Middle frontal gyrus (tissue), 1 donor: ENCODE results near the gene ANKIB1.

ENCODE experiments used
- DNase-seq: peaks from one replicate; pipeline ENCODE4 v3.0.0-alpha.2; 2015; ENCODE audit warnings: low spot score; ENCODE audit errors: extremely low spot score

ANKIB1 gene

DNA sequence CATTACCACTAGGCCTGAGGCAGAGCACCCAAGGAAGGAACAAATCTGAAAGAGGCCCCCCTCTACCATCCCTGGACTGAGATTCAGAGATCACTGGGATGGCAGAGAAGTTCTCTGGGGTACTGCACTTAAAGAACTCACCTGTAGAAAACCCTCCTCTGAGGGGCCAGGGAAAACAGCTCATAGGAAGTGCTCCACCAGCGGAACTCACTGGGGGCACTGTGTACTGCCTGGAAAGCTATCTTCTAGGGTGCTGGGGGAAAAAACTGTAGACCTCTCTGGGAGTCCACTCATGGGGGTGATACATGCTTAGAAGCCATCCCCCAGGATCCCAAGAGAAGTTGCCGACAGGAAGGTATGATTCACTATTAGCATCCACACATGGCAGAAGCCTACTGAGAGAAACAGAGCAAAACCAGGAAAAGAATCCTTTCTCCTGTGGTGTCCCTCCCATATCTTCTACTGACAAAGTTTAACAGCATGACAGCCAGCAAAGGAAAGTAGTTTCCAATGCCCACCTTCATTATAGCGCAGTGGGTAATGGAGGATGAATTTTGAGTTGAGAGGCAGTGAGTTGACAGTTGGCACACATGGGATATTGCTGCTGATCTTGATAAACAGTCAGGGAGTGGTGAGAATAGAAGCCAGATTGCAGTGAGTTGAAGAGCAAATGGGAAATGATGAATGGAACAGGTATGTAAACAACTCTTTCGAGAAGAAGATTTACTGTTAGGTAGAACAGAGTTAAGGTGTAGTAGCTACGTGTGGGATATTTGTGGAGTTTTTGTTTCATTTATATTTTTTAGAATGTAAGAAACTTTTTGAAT lies 20.9 kb downstream of the ANKIB1 start:
- DNase-seq = no peak

- DNase-seq = no peak
These were observed 23.1 kb downstream of the ANKIB1 start for GRCh38 chr7:92268921-92269320.

DNA sequence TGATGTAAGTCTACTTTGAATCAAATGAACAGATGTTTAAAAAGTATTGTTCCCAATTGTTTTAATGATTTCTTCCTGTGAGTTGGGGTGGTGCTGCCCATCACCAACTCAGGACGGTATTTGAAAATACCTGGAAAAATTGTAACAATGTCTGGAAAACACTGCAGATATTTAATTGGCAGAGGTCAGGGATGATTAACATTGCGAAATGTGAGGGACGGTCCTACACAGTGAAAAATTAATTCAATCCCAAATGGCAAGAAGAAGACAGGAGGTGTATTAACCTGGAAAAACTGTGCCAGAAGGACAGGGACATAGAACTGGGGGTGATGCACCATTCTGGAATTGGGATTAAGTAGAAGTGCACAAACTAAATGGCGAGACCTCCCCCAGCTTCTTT lies 29.6 kb downstream of the ANKIB1 start:
- DNase-seq = no peak

GRCh38 chr7:92276460-92276864 lies 30.7 kb downstream of the ANKIB1 start:
- no peak for DNase-seq

DNA sequence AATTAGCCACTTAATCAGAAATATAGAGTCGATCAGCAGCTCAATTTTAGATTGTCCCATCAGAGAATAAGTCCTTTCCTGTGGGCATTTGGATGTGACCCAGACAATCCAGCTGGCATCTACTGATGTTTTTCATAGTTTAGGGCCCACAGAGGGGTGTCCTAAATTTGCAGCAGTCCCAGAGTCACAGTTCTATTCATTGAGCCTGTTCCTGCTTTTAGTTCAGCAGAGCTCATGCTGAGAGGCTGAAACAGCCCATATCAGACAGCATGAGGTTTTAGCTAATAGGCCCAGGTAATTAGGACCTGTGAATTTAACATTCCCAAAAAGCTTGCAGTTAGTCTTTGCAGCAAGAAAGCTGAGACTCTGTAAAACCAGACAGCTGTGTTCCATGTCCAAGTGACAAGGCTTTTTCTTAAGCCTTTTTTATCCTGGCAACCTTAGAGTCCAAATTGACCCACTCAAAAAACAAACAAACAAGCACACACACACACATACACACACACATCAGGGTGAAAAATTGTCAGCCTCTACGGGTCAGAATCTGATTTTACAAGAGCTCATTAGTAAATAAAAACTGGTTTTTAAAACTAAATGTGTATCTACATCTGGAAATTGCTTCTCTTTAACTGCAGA lies 33.7 kb downstream of the ANKIB1 start:
- DNase-seq = no peak

DNA sequence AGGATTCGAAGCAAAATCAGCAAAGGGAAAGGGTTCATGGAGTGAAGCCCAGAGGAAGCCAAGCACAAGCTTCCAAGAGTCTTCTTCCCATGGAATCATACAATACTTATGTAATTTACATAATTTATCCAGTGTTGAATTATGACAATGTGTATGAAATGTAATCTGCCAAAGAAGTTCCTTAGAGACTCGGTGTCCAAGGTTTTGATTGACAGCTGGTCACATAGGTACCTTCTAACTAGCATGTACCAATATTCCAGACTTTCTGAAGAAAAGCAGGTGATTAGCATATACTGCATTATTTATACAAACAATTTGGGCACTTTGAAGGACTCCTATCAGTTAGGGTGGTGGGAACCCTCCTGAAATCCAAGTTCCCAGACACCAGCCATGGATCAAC lies 35.3 kb downstream of the ANKIB1 start:
- no peak for DNase-seq

DNA sequence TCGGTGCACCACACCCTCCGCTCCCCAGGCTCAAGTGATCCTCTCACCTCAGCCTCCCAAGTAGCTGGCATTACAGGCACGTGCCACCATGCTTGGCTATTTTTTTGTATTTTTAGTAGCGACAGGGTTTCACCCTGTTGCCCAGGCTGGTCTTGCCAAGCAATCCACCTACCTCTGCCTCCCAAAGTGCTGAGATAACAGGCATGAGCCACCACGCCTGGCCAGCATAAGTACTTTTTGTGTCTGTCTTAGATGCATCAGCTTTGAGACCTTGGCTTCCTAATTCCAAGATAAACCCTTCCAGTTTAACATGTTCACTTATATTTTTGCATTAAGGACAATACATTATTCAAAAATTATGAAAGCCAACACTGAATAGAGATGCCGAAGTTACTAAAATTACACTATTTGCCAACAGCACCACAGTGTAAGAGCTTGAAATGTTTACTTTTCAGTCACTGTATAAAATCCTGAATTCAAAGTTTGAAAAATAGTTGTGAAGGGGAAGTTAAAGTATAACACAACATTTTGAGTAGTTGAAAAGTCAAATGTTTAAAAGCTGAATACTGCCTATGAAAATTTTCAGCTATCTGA lies 36.5 kb downstream of the ANKIB1 start:
- DNase-seq = no peak

GRCh38 chr7:92282930-92283329 lies 37.2 kb downstream of the ANKIB1 start:
- DNase-seq = no peak

DNA sequence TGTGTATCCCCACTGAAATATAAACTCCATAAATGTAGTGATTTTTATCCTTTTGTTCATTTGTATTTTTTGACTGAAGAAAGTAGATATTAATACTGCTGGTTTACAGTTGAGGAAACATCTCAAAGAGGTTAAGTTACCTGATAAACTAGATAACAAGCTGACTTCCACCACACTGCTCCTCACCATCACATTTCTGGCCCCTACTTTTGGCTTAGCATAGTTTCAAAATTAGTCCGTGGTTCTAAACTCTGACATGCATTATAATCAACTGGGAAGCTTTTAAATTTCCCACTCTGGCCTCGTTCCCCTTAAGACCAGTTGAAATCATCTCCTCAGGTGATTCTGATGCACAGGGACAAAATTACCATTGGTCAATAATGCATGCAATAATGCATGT lies 43.5 kb downstream of the ANKIB1 start:
- no peak for DNase-seq

DNA sequence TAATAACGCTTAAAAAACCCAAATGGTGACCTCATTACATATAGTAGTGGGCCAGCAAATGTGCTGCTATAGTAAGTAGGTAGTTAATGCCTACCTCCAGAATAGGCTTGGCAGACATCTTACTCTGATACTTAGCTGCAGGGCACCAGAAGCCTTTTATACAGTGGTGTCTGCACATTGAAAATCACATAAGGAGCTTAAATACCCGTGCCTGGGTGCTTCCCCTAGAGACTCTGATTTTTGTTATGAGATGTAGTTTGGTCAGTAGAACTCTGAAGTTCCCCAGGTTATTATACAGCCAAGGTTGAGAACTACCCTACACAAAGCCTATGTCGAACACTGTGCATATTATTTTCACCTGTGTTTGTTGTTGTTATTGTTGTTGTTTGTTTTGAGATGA lies 47.2 kb downstream of the ANKIB1 start:
- DNase-seq = no peak

DNA sequence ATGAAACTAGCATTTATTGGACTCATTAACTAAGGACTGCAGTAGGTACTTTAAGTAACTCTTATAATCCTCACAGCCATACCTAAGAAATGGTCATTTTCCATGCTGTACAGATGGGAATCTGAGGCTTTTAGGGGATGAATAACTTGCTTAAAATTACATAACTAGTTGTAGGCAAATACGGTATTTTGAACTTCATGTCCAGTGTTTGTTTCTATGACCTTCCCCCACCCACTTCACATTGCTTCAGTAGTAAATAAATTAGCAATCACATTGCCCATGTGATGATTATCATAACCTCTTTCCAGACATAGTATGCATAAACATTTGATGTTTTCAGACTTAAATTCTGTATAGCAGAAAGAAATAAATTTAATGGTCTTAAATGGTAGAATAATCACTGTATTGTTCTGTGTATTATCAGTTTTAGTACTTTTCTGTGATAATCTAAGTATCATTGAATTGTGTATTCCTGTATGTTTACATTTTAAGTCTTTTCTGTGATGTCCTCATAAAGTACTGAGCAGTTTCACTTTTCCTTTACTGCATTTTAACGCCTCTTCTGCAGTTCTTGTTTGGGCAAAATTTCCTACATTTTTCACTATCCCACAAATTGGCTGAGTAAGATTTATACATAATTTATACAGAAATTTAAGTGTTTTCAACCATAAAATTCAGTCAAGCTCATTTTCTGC lies 48.3 kb downstream of the ANKIB1 start:
- no peak for DNase-seq

- DNase-seq = no peak
These were observed 49.6 kb downstream of the ANKIB1 start for GRCh38 chr7:92295391-92295790.

DNA sequence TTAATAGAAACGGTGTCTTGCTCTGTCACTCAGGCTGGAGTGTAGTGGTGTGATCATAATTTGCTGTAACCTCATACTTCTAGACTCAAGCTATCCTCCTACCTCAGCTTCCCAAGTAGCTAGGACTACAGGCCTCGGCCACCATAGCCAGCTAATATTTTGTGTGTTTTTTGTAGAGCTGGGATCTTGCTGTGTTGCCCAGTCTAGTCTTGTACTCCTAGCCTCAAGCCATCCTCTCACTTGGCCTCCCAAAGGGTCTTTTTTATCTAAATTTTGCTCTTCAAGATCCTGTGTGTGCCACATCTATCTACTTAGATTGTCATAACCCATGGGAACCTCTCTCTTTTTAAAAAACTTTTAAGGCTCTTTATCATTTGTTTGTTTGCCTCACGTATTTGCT lies 50.5 kb downstream of the ANKIB1 start:
- no peak for DNase-seq

- DNase-seq = no peak
These were observed 51.2 kb downstream of the ANKIB1 start for GRCh38 chr7:92296880-92297445.

GRCh38 chr7:92297736-92298135 lies 52.0 kb downstream of the ANKIB1 start:
- no peak for DNase-seq

- DNase-seq = no peak
These were observed 58.0 kb downstream of the ANKIB1 start for GRCh38 chr7:92303761-92304160.

DNA sequence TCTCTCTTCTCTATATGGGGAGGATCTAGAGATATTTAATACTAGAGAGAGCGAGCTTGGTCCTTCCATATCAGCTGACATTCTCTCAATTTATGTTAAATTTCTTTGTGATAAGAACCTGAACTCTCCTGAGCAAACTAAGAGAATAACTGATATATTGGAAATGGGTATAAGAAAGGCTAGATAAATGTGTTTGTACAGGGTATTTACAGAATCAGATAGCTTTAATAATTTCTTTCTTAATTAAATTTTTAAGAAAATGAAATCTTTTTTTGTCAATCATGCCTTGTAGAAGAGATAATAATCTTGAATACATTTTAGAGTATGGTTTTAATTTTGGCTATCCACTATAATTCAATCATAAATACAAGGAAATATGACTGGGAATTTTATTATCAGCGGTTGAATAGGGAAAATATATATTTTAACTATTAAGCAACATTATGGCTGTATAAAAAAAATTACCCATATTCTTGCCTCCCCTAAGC lies 58.7 kb downstream of the ANKIB1 start:
- DNase-seq = no peak

GRCh38 chr7:92306153-92306552 lies 60.4 kb downstream of the ANKIB1 start:
- no peak for DNase-seq

- no peak for DNase-seq
These were observed 67.3 kb downstream of the ANKIB1 start for GRCh38 chr7:92313055-92313454.

DNA sequence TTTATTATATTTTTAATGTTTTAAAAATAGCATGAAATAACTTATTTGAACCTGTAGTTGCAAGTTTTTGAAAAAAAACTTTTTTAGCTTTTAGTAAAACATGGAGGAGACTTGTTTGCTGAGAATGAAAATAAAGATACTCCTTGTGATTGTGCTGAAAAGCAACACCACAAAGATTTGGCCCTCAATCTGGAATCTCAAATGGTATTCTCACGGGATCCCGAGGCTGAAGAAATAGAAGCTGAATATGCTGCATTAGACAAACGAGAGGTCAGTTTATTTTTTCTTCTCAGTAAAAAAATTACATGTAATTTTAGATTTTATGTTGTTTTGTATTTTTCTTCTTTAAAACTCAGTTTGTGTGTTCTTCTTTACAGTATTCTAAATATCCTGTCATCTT lies 73.5 kb downstream of the ANKIB1 start:
- DNase-seq = no peak

GRCh38 chr7:92325173-92325572 lies 79.4 kb downstream of the ANKIB1 start:
- no peak for DNase-seq

DNA sequence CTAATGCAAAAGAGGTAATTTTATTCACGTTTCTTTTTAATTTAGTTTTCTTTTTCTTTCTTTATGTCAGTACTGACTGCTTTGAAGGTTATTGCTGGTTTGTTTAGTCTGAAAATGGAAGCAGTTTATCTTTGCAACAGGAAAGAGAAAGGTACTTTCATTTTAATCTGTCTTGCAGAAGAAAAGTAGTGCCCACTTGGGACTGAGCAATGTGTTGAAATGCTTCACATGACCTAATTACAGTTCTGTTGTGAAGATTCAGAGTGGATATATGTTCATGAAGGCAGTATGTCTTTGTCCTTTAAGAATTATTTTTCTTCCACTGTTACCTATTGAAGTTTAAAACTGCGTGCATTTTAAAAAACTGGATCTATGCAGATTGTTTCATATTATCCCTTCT lies 80.1 kb downstream of the ANKIB1 start:
- no peak for DNase-seq
